H9 (cell line): Measurements from ENCODE around the gene UGT1A5. TPM values are rescaled to one million over a fixed set of nuclear protein-coding genes. Genes with fewer than 3 reads are reported as not detected.

ENCODE experiments used
- DNase-seq: peaks from one replicate; pipeline ENCODE4 v3.0.0-alpha.2; 2017
- H2AFZ ChIP-seq: one replicate; pipeline ENCODE4 v1.6.1; 2013; ENCODE audit warnings: mild to moderate bottlenecking, low read length, control low read depth, moderate library complexity
- H2AK5ac ChIP-seq: 2 replicates; pipeline ENCODE4 v1.6.1; 2013; ENCODE audit warnings: low read length, control low read depth, mixed read lengths; ENCODE audit not compliant: insufficient read length
- H2BK120ac ChIP-seq: one replicate; pipeline ENCODE4 v1.6.1; 2013; ENCODE audit warnings: low read depth, mild to moderate bottlenecking, low read length, control low read depth, inconsistent platforms; ENCODE audit not compliant: poor library complexity, severe bottlenecking
- H2BK12ac ChIP-seq: 2 replicates; pipeline ENCODE4 v1.6.1; 2013; ENCODE audit warnings: low read length, control low read depth, mixed read lengths, low read depth; ENCODE audit not compliant: insufficient read length
- H2BK15ac ChIP-seq: 2 replicates; pipeline ENCODE4 v1.6.1; 2013; ENCODE audit warnings: low read depth, low read length, control low read depth
- H2BK20ac ChIP-seq: one replicate; pipeline ENCODE4 v1.6.1; 2013; ENCODE audit warnings: low read depth, mild to moderate bottlenecking, low read length, control low read depth, inconsistent platforms; ENCODE audit not compliant: poor library complexity, severe bottlenecking
- H2BK5ac ChIP-seq: 2 replicates; pipeline ENCODE4 v1.6.1; 2013; ENCODE audit warnings: low read length, control low read depth, mixed read lengths; ENCODE audit not compliant: insufficient read length
- H3K14ac ChIP-seq: 2 replicates; pipeline ENCODE4 v1.6.1; 2013; ENCODE audit warnings: low read length, control low read depth; ENCODE audit not compliant: insufficient read depth
- H3K18ac ChIP-seq: 2 replicates; pipeline ENCODE4 v1.6.1; 2013; ENCODE audit warnings: low read depth, mild to moderate bottlenecking, mixed read lengths, low read length, control low read depth; ENCODE audit not compliant: insufficient read length
- H3K23ac ChIP-seq: 2 replicates; pipeline ENCODE4 v1.6.1; 2013; ENCODE audit warnings: low read length, control low read depth, mixed read lengths, low read depth; ENCODE audit not compliant: insufficient read length
- H3K23me2 ChIP-seq: 2 replicates; pipeline ENCODE4 v1.6.1; 2013; ENCODE audit warnings: low read depth, mild to moderate bottlenecking, mixed read lengths, low read length, control low read depth; ENCODE audit not compliant: insufficient read length, poor library complexity, severe bottlenecking
- H3K27ac ChIP-seq: 2 replicates; pipeline ENCODE4 v1.5.1; 2013; ENCODE audit warnings: low read length, control low read depth, mixed read lengths, low read depth; ENCODE audit not compliant: insufficient read length
- H3K27me3 ChIP-seq: 2 replicates; pipeline ENCODE4 v1.6.1; 2013; ENCODE audit warnings: low read length, control low read depth, inconsistent platforms; ENCODE audit not compliant: insufficient read depth
- H3K4ac ChIP-seq: 2 replicates; pipeline ENCODE4 v1.6.1; 2013; ENCODE audit warnings: low read depth, mild to moderate bottlenecking, control low read depth, inconsistent platforms, low read length, moderate library complexity
- H3K4me1 ChIP-seq: 2 replicates; pipeline ENCODE4 v1.6.1; 2013; ENCODE audit warnings: low read length, control low read depth, inconsistent platforms; ENCODE audit not compliant: insufficient read depth
- H3K4me2 ChIP-seq: 2 replicates; pipeline ENCODE4 v1.6.1; 2013; ENCODE audit warnings: low read length, control low read depth, mixed read lengths; ENCODE audit not compliant: insufficient read length, insufficient read depth
- H3K56ac ChIP-seq: 2 replicates; pipeline ENCODE4 v1.6.1; 2013; ENCODE audit warnings: low read depth, mild to moderate bottlenecking, mixed read lengths, low read length, control low read depth; ENCODE audit not compliant: insufficient read length
- H3K79me1 ChIP-seq: 2 replicates; pipeline ENCODE4 v1.6.1; 2013; ENCODE audit warnings: low read depth, mild to moderate bottlenecking, moderate library complexity, low read length, control low read depth, inconsistent platforms; ENCODE audit not compliant: insufficient read depth, poor library complexity, severe bottlenecking
- H3K79me2 ChIP-seq: 2 replicates; pipeline ENCODE4 v1.6.1; 2013; ENCODE audit warnings: low read length, control low read depth, inconsistent platforms; ENCODE audit not compliant: insufficient read depth
- H3K9ac ChIP-seq: 2 replicates; pipeline ENCODE4 v1.6.1; 2013; ENCODE audit warnings: low read length, control low read depth, mixed read lengths; ENCODE audit not compliant: insufficient read length; ENCODE audit errors: extremely low read depth
- H3K9me3 ChIP-seq: one replicate; pipeline ENCODE4 v1.6.1; 2013; ENCODE audit warnings: low read depth, low read length, inconsistent platforms; ENCODE audit not compliant: control insufficient read depth
- H3T11ph ChIP-seq: one replicate; pipeline ENCODE4 v1.6.1; 2013; ENCODE audit warnings: mild to moderate bottlenecking, low read length, control low read depth, inconsistent platforms
- H4K20me1 ChIP-seq: one replicate; pipeline ENCODE4 v1.6.1; 2013; ENCODE audit not compliant: control insufficient read depth, insufficient read length, insufficient read depth
- H4K5ac ChIP-seq: 2 replicates; pipeline ENCODE4 v1.6.1; 2013; ENCODE audit warnings: low read depth, mild to moderate bottlenecking, mixed read lengths, low read length, control low read depth; ENCODE audit not compliant: insufficient read length
- H4K8ac ChIP-seq: replicated peaks from 2 replicates; pipeline ENCODE4 v1.6.1; 2013; ENCODE audit warnings: low read length, control low read depth, mixed read lengths, low read depth; ENCODE audit not compliant: insufficient read length
- H4K91ac ChIP-seq: 2 replicates; pipeline ENCODE4 v1.6.1; 2013; ENCODE audit warnings: low read depth, mild to moderate bottlenecking, moderate library complexity, mixed read lengths, low read length, control low read depth; ENCODE audit not compliant: insufficient read length
- H3K27ac Mint-ChIP-seq, 3 experiments: 2 replicates in 2 of 3; 3 replicates in 1 of 3; pipeline ENCODE4 v1.8.0; 2020 to 2021; ENCODE audit warnings: mixed read lengths in 3 of 3, mild to moderate bottlenecking in 1 of 3, moderate library complexity in 1 of 3
- H3K27me3 Mint-ChIP-seq: 2 replicates; pipeline ENCODE4 v1.8.0; 2021; ENCODE audit warnings: low read depth, mild to moderate bottlenecking, moderate library complexity, mixed read lengths
- H3K36me3 Mint-ChIP-seq, 3 experiments: 2 replicates in 2 of 3; 3 replicates in 1 of 3; pipeline ENCODE4 v1.8.0; 2020 to 2021; ENCODE audit warnings: low read depth in 3 of 3, mixed read lengths in 3 of 3; ENCODE audit not compliant: insufficient read depth in 1 of 3
- H3K4me1 Mint-ChIP-seq, 2 experiments: 2 replicates each; pipeline ENCODE4 v1.8.0; 2020; ENCODE audit warnings: mixed read lengths in 2 of 2
- H3K4me3 Mint-ChIP-seq, 2 experiments: 2 replicates in 1 of 2; 3 replicates in 1 of 2; pipeline ENCODE4 v1.8.0; 2020 to 2021; ENCODE audit warnings: mild to moderate bottlenecking in 2 of 2, mixed read lengths in 2 of 2, moderate library complexity in 1 of 2
- H3K9me3 Mint-ChIP-seq, 2 experiments: 2 replicates in 1 of 2; 3 replicates in 1 of 2; pipeline ENCODE4 v1.8.0; 2020; ENCODE audit warnings: mild to moderate bottlenecking in 2 of 2, mixed read lengths in 2 of 2, moderate library complexity in 1 of 2
- WGBS: extraction: QIAGEN DNeasy Blood & Tissue Kit; methylation state at CpG from one replicate; pipeline ENCODE4 v1.1.7; 2013; ENCODE audit warnings: missing lambda C conversion rate, low lambda C conversion rate, mixed read lengths; ENCODE audit not compliant: insufficient read length; ENCODE audit errors: extremely low coverage; 5-methylcytosine and 5-hydroxymethylcytosine counted together
- total RNA-seq: library from RNA; stranded (reverse); gene quantifications from 2 replicates; pipeline ENCODE4 v1.2.1, GENCODE V29; 2021
- TF ChIP-seq, protein P1 (sequence below): fragments of 200-600 bp; sonication (generic); conservative IDR thresholded peaks from 3 replicates; pipeline ENCODE4 v1.8.0; 2021; ENCODE audit warnings: antibody characterized with exemption, mild to moderate bottlenecking

Gene UGT1A5
- total RNA-seq, 1 experiment from 2014 or later: not detected

DNA sequence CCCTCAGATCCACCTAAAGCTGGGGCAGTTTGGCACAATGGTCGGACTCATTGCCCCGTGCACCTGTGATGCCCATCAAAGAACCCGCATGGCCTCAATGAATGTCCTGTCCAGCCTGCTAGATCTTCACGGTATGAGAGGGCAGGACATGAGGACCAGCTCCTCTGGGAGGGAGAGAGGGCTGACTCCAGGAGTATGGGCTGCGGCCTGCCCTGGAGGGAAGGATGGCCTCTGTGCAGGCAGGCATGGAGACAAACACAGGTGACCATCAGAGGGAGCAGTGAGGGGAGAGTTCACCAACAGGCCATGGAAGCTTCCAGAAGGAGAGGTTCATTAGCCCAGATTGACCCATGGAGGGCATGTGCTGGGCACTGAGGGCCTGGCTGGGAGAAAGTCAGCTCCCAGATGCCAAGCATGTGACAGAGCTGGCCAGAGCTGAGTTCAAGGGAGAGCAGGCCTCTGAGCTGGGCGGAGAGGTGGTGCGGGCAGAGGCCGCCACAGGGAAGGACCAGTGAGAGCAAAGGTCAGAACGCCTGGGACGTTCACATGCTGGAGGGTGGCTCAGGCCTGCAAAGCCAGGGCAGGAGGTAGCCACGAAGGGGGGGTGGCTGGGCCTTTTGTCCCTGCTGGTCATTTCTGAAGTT, 105.4 kb downstream of the UGT1A5 start:
- Histone ChIP-seq H3K27ac (no peak overlapping the region), H3K79me2 (no peaks in the 10 kb centered on the region), H2BK20ac (no peak overlapping the region), H4K20me1 (no peaks in the 10 kb centered on the region), H3K18ac (no peak overlapping the region), H2BK120ac (no peak overlapping the region), H3K56ac (no peak overlapping the region), H3K9ac (no peak overlapping the region), H3K14ac (no peak overlapping the region; the same call in 1 of the 2 replicates), H4K5ac (no peak overlapping the region), H2BK5ac (no peak overlapping the region), H2BK12ac (no peak overlapping the region), H2BK15ac (no peak overlapping the region), H2AK5ac (no peak overlapping the region), H3K23me2 (no peaks in the 10 kb centered on the region), H4K8ac (no peak overlapping the region), H3K27me3 (no peaks in the 10 kb centered on the region), H3K4me1 (no peaks in the 10 kb centered on the region), H2AFZ (no peak overlapping the region), H3T11ph (no peak overlapping the region), H3K4ac (no peak overlapping the region), H4K91ac (no peak overlapping the region), H3K79me1 (no peaks in the 10 kb centered on the region), H3K4me2 (no peak overlapping the region), H3K9me3 (no peaks in the 10 kb centered on the region), H3K23ac (no peak overlapping the region)
- DNase-seq: peak; percentile 17
- Mint-ChIP-seq H3K27ac (no peak overlapping the region; a peak in 1 of 7 replicates), H3K9me3 (no peaks in the 10 kb centered on the region; a peak in 1 of 5 replicates), H3K36me3 (no peaks in the 10 kb centered on the region), H3K4me1 (no peaks in the 10 kb centered on the region), H3K27me3 (peaks cover 4% of the 10 kb centered on the region), H3K4me3 (no peak overlapping the region; a peak in 1 of 5 replicates)
- WGBS: no CpG with 5 or more reads among the region's 11 CpGs
- TF ChIP-seq, protein P1, sequence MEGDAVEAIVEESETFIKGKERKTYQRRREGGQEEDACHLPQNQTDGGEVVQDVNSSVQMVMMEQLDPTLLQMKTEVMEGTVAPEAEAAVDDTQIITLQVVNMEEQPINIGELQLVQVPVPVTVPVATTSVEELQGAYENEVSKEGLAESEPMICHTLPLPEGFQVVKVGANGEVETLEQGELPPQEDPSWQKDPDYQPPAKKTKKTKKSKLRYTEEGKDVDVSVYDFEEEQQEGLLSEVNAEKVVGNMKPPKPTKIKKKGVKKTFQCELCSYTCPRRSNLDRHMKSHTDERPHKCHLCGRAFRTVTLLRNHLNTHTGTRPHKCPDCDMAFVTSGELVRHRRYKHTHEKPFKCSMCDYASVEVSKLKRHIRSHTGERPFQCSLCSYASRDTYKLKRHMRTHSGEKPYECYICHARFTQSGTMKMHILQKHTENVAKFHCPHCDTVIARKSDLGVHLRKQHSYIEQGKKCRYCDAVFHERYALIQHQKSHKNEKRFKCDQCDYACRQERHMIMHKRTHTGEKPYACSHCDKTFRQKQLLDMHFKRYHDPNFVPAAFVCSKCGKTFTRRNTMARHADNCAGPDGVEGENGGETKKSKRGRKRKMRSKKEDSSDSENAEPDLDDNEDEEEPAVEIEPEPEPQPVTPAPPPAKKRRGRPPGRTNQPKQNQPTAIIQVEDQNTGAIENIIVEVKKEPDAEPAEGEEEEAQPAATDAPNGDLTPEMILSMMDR: no peak
